ENCODE data around the gene NGEF.

DNA sequence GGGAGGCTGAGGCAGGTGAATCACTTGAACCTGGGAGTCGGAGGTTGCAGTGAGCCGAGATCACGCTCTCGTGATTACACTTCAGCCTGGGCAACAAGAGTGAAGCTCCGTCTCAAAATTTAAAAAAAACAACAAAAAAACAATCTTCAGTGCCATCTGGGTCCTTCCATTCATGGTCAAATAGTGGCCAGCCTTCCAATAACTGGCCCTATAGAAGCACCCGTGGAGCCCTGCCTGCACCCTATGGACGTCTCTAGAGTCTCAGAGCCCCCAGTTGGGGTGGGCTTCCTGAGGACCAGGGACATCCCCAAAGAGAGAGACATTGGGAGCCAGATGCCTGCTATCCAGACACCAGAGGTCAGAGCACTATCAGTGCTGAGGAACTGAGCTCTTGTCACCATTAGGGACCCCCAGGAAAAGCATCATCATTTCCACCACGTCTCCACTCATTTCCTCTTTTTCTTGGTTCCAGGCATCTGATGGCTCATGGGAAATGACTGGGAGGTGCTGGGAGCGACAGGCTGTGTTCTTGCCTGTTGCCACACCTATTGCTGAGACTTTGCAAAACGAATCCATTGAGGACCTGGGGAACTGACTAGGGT is 28.8 kb upstream of the NGEF start:
- no peak for TF ChIP-seq CTCF (IDR thresholded peaks at IDR 0.05; ENCODE audit: insufficient read depth, low read depth, low read length)
- no peak for TF ChIP-seq EZH2 (IDR thresholded peaks at IDR 0.05; ENCODE audit: insufficient read depth, low read length)
